Neural cell (in vitro differentiated cells): ENCODE results near the gene NEUROD1. TPM values are rescaled to one million over a fixed set of nuclear protein-coding genes. Genes with fewer than 3 reads are reported as not detected.

Source experiments
- H2AFZ ChIP-seq: fragments of 200-600, 300-800 bp; sonication (generic), shearing (Covaris generic); 2 replicates; pipeline ENCODE4 v1.6.0; 2014; ENCODE audit warnings: low read depth, mild to moderate bottlenecking, antibody characterized with exemption, low read length, moderate library complexity
- H3F3A ChIP-seq: fragments of 200-600 bp; shearing (Covaris generic); 2 replicates; pipeline ENCODE4 v1.6.1; 2016; ENCODE audit warnings: mild to moderate bottlenecking, moderate library complexity, mixed read lengths, antibody characterized with exemption, low read length; ENCODE audit not compliant: insufficient read depth, poor library complexity, severe bottlenecking
- H3K27ac ChIP-seq: fragments of 200-600, 300-800 bp; sonication (generic), shearing (Covaris generic); 2 replicates; pipeline ENCODE4 v1.5.1; 2014; ENCODE audit warnings: mild to moderate bottlenecking, low read length, moderate library complexity
- H3K27me3 ChIP-seq: fragments of 300-800, 200-600 bp; sonication (generic), shearing (Covaris generic); 2 replicates; pipeline ENCODE4 v1.6.0; 2014; ENCODE audit warnings: mild to moderate bottlenecking, low read depth, low read length, moderate library complexity; ENCODE audit not compliant: insufficient read depth
- H3K36me3 ChIP-seq: fragments of 300-800, 200-600 bp; sonication (generic), shearing (Covaris generic); 2 replicates; pipeline ENCODE4 v1.5.1; 2014; ENCODE audit warnings: mild to moderate bottlenecking, antibody characterized with exemption, low read length, moderate library complexity; ENCODE audit not compliant: insufficient read depth
- H3K4me2 ChIP-seq: fragments of 300-800, 200-600 bp; sonication (generic), shearing (Covaris generic); 2 replicates; pipeline ENCODE4 v1.6.0; 2014; ENCODE audit warnings: mild to moderate bottlenecking, low read length
- H3K4me3 ChIP-seq: fragments of 300-800, 200-600 bp; sonication (generic), shearing (Covaris generic); 2 replicates; pipeline ENCODE4 v1.5.1; 2014; ENCODE audit warnings: mild to moderate bottlenecking, low read length, moderate library complexity
- H3K79me2 ChIP-seq: fragments of 200-600 bp; shearing (Covaris generic); replicated peaks from 2 replicates; pipeline ENCODE4 v1.6.0; 2014; ENCODE audit warnings: mild to moderate bottlenecking, low read length, moderate library complexity; ENCODE audit not compliant: insufficient read depth
- H3K9ac ChIP-seq: fragments of 300-800, 200-600 bp; sonication (generic), shearing (Covaris generic); 2 replicates; pipeline ENCODE4 v1.6.1; 2016; ENCODE audit warnings: mild to moderate bottlenecking, low read length, mixed read lengths
- H3K9me2 ChIP-seq: fragments of 200-600 bp; shearing (Covaris generic); 2 replicates; pipeline ENCODE4 v1.6.1; 2016; ENCODE audit warnings: mild to moderate bottlenecking, low read length, mixed read lengths; ENCODE audit not compliant: insufficient read depth
- H3K9me3 ChIP-seq: fragments of 200-600, 300-800 bp; sonication (generic), shearing (Covaris generic); 2 replicates; pipeline ENCODE4 v1.6.1; 2016; ENCODE audit warnings: mild to moderate bottlenecking, mixed run types, low read length, moderate library complexity, mixed read lengths
- H4K20me1 ChIP-seq: fragments of 200-600 bp; shearing (Covaris generic); 2 replicates; pipeline ENCODE4 v1.6.1; 2016; ENCODE audit warnings: mild to moderate bottlenecking, mixed run types; ENCODE audit not compliant: insufficient read depth
- CTCF ChIP-seq: fragments of 450-650 bp; IDR thresholded peaks from 2 replicates; pipeline ENCODE4 v1.5.1; 2014; ENCODE audit warnings: antibody characterized with exemption, mild to moderate bottlenecking, moderate library complexity; ENCODE audit not compliant: poor library complexity, severe bottlenecking
- EP300 ChIP-seq: fragments of 450-650 bp; conservative IDR thresholded peaks from 2 replicates; pipeline ENCODE4 v1.6.1; 2014; ENCODE audit warnings: antibody characterized with exemption, mild to moderate bottlenecking, moderate library complexity; ENCODE audit not compliant: poor library complexity, severe bottlenecking
- EZH2 ChIP-seq: fragments of 200-600, 300-800 bp; shearing (Covaris generic), sonication (generic); IDR thresholded peaks from 2 replicates; pipeline ENCODE4 v1.6.1; 2014; ENCODE audit warnings: antibody characterized with exemption, low read length, borderline replicate concordance, mild to moderate bottlenecking; ENCODE audit not compliant: insufficient read depth, poor library complexity, severe bottlenecking
- MXI1 ChIP-seq: fragments of 450-650 bp; conservative IDR thresholded peaks from 2 replicates; pipeline ENCODE4 v1.6.1; 2014; ENCODE audit warnings: antibody characterized with exemption, mild to moderate bottlenecking; ENCODE audit not compliant: poor library complexity, severe bottlenecking
- POLR2AphosphoS5 ChIP-seq: IDR thresholded peaks from 2 replicates; pipeline ENCODE4 v1.6.1; 2012
- RAD21 ChIP-seq: fragments of 450-650 bp; conservative IDR thresholded peaks from 2 replicates; pipeline ENCODE4 v1.6.1; 2014; ENCODE audit warnings: antibody characterized with exemption, mild to moderate bottlenecking, moderate library complexity
- REST ChIP-seq: IDR thresholded peaks from 2 replicates; pipeline ENCODE4 v1.6.1; 2012; ENCODE audit warnings: borderline replicate concordance
- SMC3 ChIP-seq: fragments of 450-650 bp; conservative IDR thresholded peaks from 2 replicates; pipeline ENCODE4 v1.6.1; 2014; ENCODE audit warnings: antibody characterized with exemption, mild to moderate bottlenecking, moderate library complexity; ENCODE audit not compliant: poor library complexity
- TAF1 ChIP-seq: IDR thresholded peaks from 2 replicates; pipeline ENCODE4 v1.6.1; 2012; ENCODE audit warnings: low read depth
- polyA plus RNA-seq: library from polyadenylated mRNA; depleted of rRNA; stranded (reverse); fragments of >200 nt; gene quantifications from 2 replicates; pipeline ENCODE4 v1.2.3, GENCODE V29; 2014

Gene NEUROD1
- polyA plus RNA-seq, 1 donor from 2014 or later: not detected

- no peak overlapping the region for H3K4me2 ChIP-seq
- TF ChIP-seq POLR2AphosphoS5 (no peak), SMC3 (no peak), MXI1 (no peak), RAD21 (no peak), REST (no peak)
- no peak overlapping the region for H2AFZ ChIP-seq
- H3K79me2 ChIP-seq: no peaks in the 10 kb centered on the region
- H3K4me3 ChIP-seq: no peak overlapping the region
- peaks cover 6% of the 10 kb centered on the region for H3K9me3 ChIP-seq
- no peaks in the 10 kb centered on the region for H3F3A ChIP-seq
- H3K9ac ChIP-seq: no peak overlapping the region
- no peak overlapping the region for H3K27ac ChIP-seq
- H3K9me2 ChIP-seq: no peaks in the 10 kb centered on the region
- H3K36me3 ChIP-seq: no peaks in the 10 kb centered on the region
- H4K20me1 ChIP-seq: no peaks in the 10 kb centered on the region
- peaks cover 2% of the 10 kb centered on the region for H3K27me3 ChIP-seq
Observed at GRCh38 chr2:181667234-181667633, 13.1 kb downstream of the NEUROD1 start.

GRCh38 chr2:181662287-181662686 lies 18.0 kb downstream of the NEUROD1 start:
- Histone ChIP-seq H3K4me2 (no peak overlapping the region), H3K27ac (no peak overlapping the region), H3K27me3 (peaks cover 21% of the 10 kb centered on the region), H4K20me1 (no peaks in the 10 kb centered on the region), H3K4me3 (no peak overlapping the region), H2AFZ (no peak overlapping the region), H3K79me2 (no peaks in the 10 kb centered on the region), H3K9me3 (peaks cover 6% of the 10 kb centered on the region), H3K9ac (no peak overlapping the region), H3K36me3 (no peaks in the 10 kb centered on the region), H3K9me2 (no peaks in the 10 kb centered on the region), H3F3A (no peaks in the 10 kb centered on the region)
- TF ChIP-seq POLR2AphosphoS5 (no peak), CTCF (no peak), SMC3 (no peak), EZH2 (no peak), REST (no peak), RAD21 (no peak), MXI1 (no peak), EP300 (no peak), TAF1 (no peak)
